HepG2 (cell line): ENCODE data around the gene G6PC3. TPM values are rescaled to one million over a fixed set of nuclear protein-coding genes. Genes with fewer than 3 reads are reported as not detected.

Source experiments
- FOXP1 ChIP-seq, 2 experiments: fragments of 450-650 bp in 1 of 2; IDR thresholded peaks; 2 replicates each; pipeline ENCODE4 v1.6.1; 2017 to 2018; ENCODE audit warnings: antibody characterized with exemption in 1 of 2
- MAZ ChIP-seq, 2 experiments: sonication (generic) in 1 of 2; formaldehyde crosslinking in 1 of 2; IDR thresholded peaks; 2 replicates each; pipeline versions ENCODE4 v1.5.0 to v1.6.1; 2012 to 2020; ENCODE audit warnings: low read depth in 2 of 2, mild to moderate bottlenecking in 2 of 2, borderline replicate concordance in 1 of 2, improper control_type of control experiment in 1 of 2, low read length in 1 of 2, missing genetic modification reagents in 1 of 2, moderate library complexity in 1 of 2
- RFX1 ChIP-seq: fragments of 450-650 bp; IDR thresholded peaks from 2 replicates; pipeline ENCODE4 v1.6.1; 2017
- SYNCRIP ChIP-seq: fragments of 200-400 bp; formaldehyde crosslinking; IDR thresholded peaks from 2 replicates; pipeline ENCODE4 v1.6.1; 2018; ENCODE audit warnings: mild to moderate bottlenecking, low read depth, low read length; ENCODE audit not compliant: insufficient read depth
- ZNF274 ChIP-seq: sonication (generic); formaldehyde crosslinking; IDR thresholded peaks from 2 replicates; pipeline ENCODE4 v1.5.1; 2020; ENCODE audit warnings: mild to moderate bottlenecking, missing genetic modification reagents
- ZNF451 ChIP-seq: sonication (generic); formaldehyde crosslinking; IDR thresholded peaks from 2 replicates; pipeline ENCODE4 v1.5.0; 2020; ENCODE audit warnings: mild to moderate bottlenecking, missing genetic modification reagents
- ZNF746 ChIP-seq: sonication (generic); formaldehyde crosslinking; IDR thresholded peaks from 2 replicates; pipeline ENCODE4 v1.8.0; 2022; ENCODE audit warnings: mild to moderate bottlenecking, missing genetic modification reagents
- ZNF776 ChIP-seq: sonication (generic); formaldehyde crosslinking; IDR thresholded peaks from 2 replicates; pipeline ENCODE4 v1.4.0; 2020; ENCODE audit warnings: mild to moderate bottlenecking, missing genetic modification reagents
- ZNF781 ChIP-seq: sonication (generic); formaldehyde crosslinking; IDR thresholded peaks from 2 replicates; pipeline ENCODE4 v1.5.1; 2020; ENCODE audit warnings: borderline replicate concordance, mild to moderate bottlenecking, missing genetic modification reagents; ENCODE audit errors: not compliant biosample characterization
- polyA plus RNA-seq, 8 experiments: library from polyadenylated mRNA; depleted of rRNA in 3 of 8; stranded (reverse) in 7 of 8; unstranded in 1 of 8; fragments of >200 nt; fragmentation: Illumina TruSeq in 4 of 8; extraction: Trizol in 4 of 8; gene quantifications; 2 replicates each; pipeline versions ENCODE4 v1.2.1 to v1.2.3, GENCODE V29; 2011 to 2016; ENCODE audit warnings: low read depth in 4 of 8, missing spikeins in 1 of 8, mixed read lengths in 1 of 8; ENCODE audit not compliant: insufficient read depth in 1 of 8
- total RNA-seq, 5 experiments: library from RNA; depleted of rRNA; stranded (reverse); fragments of >200 nt; fragmentation: Illumina TruSeq; extraction: Trizol; gene quantifications; 2 replicates each; pipeline ENCODE4 v1.2.3, GENCODE V29; 2016; ENCODE audit warnings: low read depth in 1 of 5
- TF ChIP-seq, protein P1 (sequence below): sonication (generic); formaldehyde crosslinking; IDR thresholded peaks from 2 replicates; pipeline ENCODE4 v1.4.0; 2020; ENCODE audit warnings: missing genetic modification reagents, borderline replicate concordance
- TF ChIP-seq, protein P2 (sequence below): sonication (generic); formaldehyde crosslinking; IDR thresholded peaks from 2 replicates; pipeline ENCODE4 v1.9.0; 2022; ENCODE audit warnings: missing genetic modification reagents, mild to moderate bottlenecking, borderline replicate concordance
- TF ChIP-seq, protein P3 (sequence below): sonication (generic); formaldehyde crosslinking; IDR thresholded peaks from 2 replicates; pipeline ENCODE4 v1.5.0; 2020; ENCODE audit warnings: mild to moderate bottlenecking, missing genetic modification reagents, borderline replicate concordance

G6PC3 gene
- total and polyA plus RNA-seq, 2 of the 13 experiments (the other 11 are each of a cell fraction or from before 2014, with no cell fraction given): 38.5 to 75.8 TPM

- TF ChIP-seq, protein P1, sequence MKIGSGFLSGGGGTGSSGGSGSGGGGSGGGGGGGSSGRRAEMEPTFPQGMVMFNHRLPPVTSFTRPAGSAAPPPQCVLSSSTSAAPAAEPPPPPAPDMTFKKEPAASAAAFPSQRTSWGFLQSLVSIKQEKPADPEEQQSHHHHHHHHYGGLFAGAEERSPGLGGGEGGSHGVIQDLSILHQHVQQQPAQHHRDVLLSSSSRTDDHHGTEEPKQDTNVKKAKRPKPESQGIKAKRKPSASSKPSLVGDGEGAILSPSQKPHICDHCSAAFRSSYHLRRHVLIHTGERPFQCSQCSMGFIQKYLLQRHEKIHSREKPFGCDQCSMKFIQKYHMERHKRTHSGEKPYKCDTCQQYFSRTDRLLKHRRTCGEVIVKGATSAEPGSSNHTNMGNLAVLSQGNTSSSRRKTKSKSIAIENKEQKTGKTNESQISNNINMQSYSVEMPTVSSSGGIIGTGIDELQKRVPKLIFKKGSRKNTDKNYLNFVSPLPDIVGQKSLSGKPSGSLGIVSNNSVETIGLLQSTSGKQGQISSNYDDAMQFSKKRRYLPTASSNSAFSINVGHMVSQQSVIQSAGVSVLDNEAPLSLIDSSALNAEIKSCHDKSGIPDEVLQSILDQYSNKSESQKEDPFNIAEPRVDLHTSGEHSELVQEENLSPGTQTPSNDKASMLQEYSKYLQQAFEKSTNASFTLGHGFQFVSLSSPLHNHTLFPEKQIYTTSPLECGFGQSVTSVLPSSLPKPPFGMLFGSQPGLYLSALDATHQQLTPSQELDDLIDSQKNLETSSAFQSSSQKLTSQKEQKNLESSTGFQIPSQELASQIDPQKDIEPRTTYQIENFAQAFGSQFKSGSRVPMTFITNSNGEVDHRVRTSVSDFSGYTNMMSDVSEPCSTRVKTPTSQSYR (CRISPR knock-in tag): no peak
- TF ChIP-seq ZNF746 (CRISPR knock-in tag) (no peak), ZNF274 (CRISPR knock-in tag) (no peak), RFX1 (no peak), FOXP1 (IDR thresholded peaks at IDR 0.05) (no peak), FOXP1 (CRISPR knock-in tag; IDR thresholded peaks at IDR 0.05) (peak; percentile 71; the same call in 1 of the 2 replicates), MAZ (IDR thresholded peaks at IDR 0.05; ENCODE audit: borderline replicate concordance, low read depth, low read length) (no peak), MAZ (CRISPR knock-in tag; IDR thresholded peaks at IDR 0.05; ENCODE audit: low read depth) (peak; percentile 62; the same call in 1 of the 2 replicates), SYNCRIP (no peak), ZNF451 (CRISPR knock-in tag) (peak; percentile 48; the same call in 1 of the 2 replicates), ZNF776 (CRISPR knock-in tag) (no peak), ZNF781 (peak; percentile 27)
- TF ChIP-seq, protein P2, sequence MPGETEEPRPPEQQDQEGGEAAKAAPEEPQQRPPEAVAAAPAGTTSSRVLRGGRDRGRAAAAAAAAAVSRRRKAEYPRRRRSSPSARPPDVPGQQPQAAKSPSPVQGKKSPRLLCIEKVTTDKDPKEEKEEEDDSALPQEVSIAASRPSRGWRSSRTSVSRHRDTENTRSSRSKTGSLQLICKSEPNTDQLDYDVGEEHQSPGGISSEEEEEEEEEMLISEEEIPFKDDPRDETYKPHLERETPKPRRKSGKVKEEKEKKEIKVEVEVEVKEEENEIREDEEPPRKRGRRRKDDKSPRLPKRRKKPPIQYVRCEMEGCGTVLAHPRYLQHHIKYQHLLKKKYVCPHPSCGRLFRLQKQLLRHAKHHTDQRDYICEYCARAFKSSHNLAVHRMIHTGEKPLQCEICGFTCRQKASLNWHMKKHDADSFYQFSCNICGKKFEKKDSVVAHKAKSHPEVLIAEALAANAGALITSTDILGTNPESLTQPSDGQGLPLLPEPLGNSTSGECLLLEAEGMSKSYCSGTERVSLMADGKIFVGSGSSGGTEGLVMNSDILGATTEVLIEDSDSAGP (CRISPR knock-in tag): peak; percentile 17; the same call in 1 of the 2 replicates
- TF ChIP-seq, protein P3, sequence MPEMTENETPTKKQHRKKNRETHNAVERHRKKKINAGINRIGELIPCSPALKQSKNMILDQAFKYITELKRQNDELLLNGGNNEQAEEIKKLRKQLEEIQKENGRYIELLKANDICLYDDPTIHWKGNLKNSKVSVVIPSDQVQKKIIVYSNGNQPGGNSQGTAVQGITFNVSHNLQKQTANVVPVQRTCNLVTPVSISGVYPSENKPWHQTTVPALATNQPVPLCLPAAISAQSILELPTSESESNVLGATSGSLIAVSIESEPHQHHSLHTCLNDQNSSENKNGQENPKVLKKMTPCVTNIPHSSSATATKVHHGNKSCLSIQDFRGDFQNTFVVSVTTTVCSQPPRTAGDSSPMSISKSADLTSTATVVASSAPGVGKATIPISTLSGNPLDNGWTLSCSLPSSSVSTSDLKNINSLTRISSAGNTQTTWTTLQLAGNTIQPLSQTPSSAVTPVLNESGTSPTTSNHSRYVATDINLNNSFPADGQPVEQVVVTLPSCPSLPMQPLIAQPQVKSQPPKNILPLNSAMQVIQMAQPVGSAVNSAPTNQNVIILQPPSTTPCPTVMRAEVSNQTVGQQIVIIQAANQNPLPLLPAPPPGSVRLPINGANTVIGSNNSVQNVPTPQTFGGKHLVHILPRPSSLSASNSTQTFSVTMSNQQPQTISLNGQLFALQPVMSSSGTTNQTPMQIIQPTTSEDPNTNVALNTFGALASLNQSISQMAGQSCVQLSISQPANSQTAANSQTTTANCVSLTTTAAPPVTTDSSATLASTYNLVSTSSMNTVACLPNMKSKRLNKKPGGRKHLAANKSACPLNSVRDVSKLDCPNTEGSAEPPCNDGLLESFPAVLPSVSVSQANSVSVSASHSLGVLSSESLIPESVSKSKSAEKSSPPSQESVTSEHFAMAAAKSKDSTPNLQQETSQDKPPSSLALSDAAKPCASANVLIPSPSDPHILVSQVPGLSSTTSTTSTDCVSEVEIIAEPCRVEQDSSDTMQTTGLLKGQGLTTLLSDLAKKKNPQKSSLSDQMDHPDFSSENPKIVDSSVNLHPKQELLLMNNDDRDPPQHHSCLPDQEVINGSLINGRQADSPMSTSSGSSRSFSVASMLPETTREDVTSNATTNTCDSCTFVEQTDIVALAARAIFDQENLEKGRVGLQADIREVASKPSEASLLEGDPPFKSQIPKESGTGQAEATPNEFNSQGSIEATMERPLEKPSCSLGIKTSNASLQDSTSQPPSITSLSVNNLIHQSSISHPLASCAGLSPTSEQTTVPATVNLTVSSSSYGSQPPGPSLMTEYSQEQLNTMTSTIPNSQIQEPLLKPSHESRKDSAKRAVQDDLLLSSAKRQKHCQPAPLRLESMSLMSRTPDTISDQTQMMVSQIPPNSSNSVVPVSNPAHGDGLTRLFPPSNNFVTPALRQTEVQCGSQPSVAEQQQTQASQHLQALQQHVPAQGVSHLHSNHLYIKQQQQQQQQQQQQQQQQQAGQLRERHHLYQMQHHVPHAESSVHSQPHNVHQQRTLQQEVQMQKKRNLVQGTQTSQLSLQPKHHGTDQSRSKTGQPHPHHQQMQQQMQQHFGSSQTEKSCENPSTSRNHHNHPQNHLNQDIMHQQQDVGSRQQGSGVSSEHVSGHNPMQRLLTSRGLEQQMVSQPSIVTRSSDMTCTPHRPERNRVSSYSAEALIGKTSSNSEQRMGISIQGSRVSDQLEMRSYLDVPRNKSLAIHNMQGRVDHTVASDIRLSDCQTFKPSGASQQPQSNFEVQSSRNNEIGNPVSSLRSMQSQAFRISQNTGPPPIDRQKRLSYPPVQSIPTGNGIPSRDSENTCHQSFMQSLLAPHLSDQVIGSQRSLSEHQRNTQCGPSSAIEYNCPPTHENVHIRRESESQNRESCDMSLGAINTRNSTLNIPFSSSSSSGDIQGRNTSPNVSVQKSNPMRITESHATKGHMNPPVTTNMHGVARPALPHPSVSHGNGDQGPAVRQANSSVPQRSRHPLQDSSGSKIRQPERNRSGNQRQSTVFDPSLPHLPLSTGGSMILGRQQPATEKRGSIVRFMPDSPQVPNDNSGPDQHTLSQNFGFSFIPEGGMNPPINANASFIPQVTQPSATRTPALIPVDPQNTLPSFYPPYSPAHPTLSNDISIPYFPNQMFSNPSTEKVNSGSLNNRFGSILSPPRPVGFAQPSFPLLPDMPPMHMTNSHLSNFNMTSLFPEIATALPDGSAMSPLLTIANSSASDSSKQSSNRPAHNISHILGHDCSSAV (CRISPR knock-in tag): no peak
Observed at GRCh38 chr17:44076716-44077594, 6.4 kb downstream of the G6PC3 start (continued).
